MM.1S (cell line): ENCODE measurements around the gene SUPT3H.

Source experiments
- DNase-seq: peaks from one replicate; pipeline ENCODE4 v3.0.0-alpha.2; 2015
- H2AFZ ChIP-seq: fragments of 300-600 bp; sonication (generic); 2 replicates; pipeline ENCODE4 v1.6.0; 2016; ENCODE audit warnings: antibody characterized with exemption, low read length
- H3F3A ChIP-seq: fragments of 300-600 bp; sonication (generic); 2 replicates; pipeline ENCODE4 v1.6.1; 2016; ENCODE audit warnings: mild to moderate bottlenecking, antibody characterized with exemption, low read length, moderate library complexity, mixed read lengths; ENCODE audit not compliant: insufficient read depth
- H3K27ac ChIP-seq: fragments of 300-600 bp; sonication (generic); 2 replicates; pipeline ENCODE4 v1.5.1; 2016; ENCODE audit warnings: mild to moderate bottlenecking, low read length
- H3K27me3 ChIP-seq: fragments of 300-600 bp; sonication (generic); replicated peaks from 2 replicates; pipeline ENCODE4 v1.6.0; 2016; ENCODE audit warnings: low read length; ENCODE audit not compliant: insufficient read depth
- H3K36me3 ChIP-seq: fragments of 300-600 bp; sonication (generic); replicated peaks from 2 replicates; pipeline ENCODE4 v1.6.1; 2016; ENCODE audit warnings: mild to moderate bottlenecking, low read length, mixed read lengths; ENCODE audit not compliant: insufficient read depth
- H3K4me1 ChIP-seq: fragments of 300-600 bp; sonication (generic); 2 replicates; pipeline ENCODE4 v1.6.1; 2016; ENCODE audit warnings: low read length, mixed read lengths
- H3K4me2 ChIP-seq: fragments of 300-600 bp; sonication (generic); 2 replicates; pipeline ENCODE4 v1.6.0; 2016; ENCODE audit warnings: low read depth, low read length
- H3K4me3 ChIP-seq: fragments of 300-600 bp; sonication (generic); 2 replicates; pipeline ENCODE4 v1.5.1; 2016; ENCODE audit warnings: low read length, mixed read lengths
- H3K79me2 ChIP-seq: fragments of 300-600 bp; sonication (generic); 2 replicates; pipeline ENCODE4 v1.6.1; 2016; ENCODE audit warnings: mixed run types, low read length, mixed read lengths
- H3K9ac ChIP-seq: fragments of 300-600 bp; sonication (generic); 2 replicates; pipeline ENCODE4 v1.6.1; 2016; ENCODE audit warnings: low read length, mixed read lengths
- H3K9me2 ChIP-seq: fragments of 300-600 bp; sonication (generic); replicated peaks from 2 replicates; pipeline ENCODE4 v1.6.1; 2016; ENCODE audit warnings: mild to moderate bottlenecking, low read length, mixed read lengths; ENCODE audit not compliant: insufficient read depth
- H3K9me3 ChIP-seq: fragments of 300-600 bp; sonication (generic); replicated peaks from 2 replicates; pipeline ENCODE4 v1.6.1; 2016; ENCODE audit warnings: mild to moderate bottlenecking, low read length, mixed read lengths; ENCODE audit not compliant: insufficient read depth
- H4K20me1 ChIP-seq: fragments of 300-600 bp; sonication (generic); 2 replicates; pipeline ENCODE4 v1.6.1; 2016; ENCODE audit warnings: mild to moderate bottlenecking, low read length, moderate library complexity, mixed read lengths; ENCODE audit not compliant: insufficient read depth
- EZH2 ChIP-seq: fragments of 300-600 bp; sonication (generic); optimal IDR thresholded peaks from 2 replicates; pipeline ENCODE3; 2017; ENCODE audit warnings: low read depth, mild to moderate bottlenecking, antibody characterized with exemption, low read length, mixed read lengths
- EZH2phosphoT487 ChIP-seq: fragments of 300-600 bp; sonication (generic); IDR thresholded peaks from 2 replicates; pipeline ENCODE4 v1.6.1; 2018; ENCODE audit warnings: antibody characterized with exemption, low read length
- TF ChIP-seq, protein P1 (sequence below): fragments of 300-600 bp; sonication (generic); IDR thresholded peaks from 2 replicates; pipeline ENCODE4 v1.5.1; 2016; ENCODE audit warnings: antibody characterized with exemption, low read length, mixed read lengths

Gene SUPT3H

GRCh38 chr6:45049188-45049843, 328.4 kb downstream of the SUPT3H start:
- Histone ChIP-seq H2AFZ (no peak overlapping the region), H3K9me3 (no peaks in the 10 kb centered on the region), H3F3A (no peaks in the 10 kb centered on the region), H3K9me2 (no peaks in the 10 kb centered on the region), H3K9ac (no peak overlapping the region), H3K4me1 (peaks cover 3% of the 10 kb centered on the region), H3K4me2 (no peak overlapping the region), H3K27ac (no peak overlapping the region), H3K79me2 (no peaks in the 10 kb centered on the region), H4K20me1 (no peaks in the 10 kb centered on the region), H3K27me3 (no peaks in the 10 kb centered on the region), H3K36me3 (no peaks in the 10 kb centered on the region), H3K4me3 (no peak overlapping the region)
- no peak for DNase-seq
- TF ChIP-seq EZH2, result no peak
- no peak for TF ChIP-seq EZH2phosphoT487
- TF ChIP-seq, protein P1, sequence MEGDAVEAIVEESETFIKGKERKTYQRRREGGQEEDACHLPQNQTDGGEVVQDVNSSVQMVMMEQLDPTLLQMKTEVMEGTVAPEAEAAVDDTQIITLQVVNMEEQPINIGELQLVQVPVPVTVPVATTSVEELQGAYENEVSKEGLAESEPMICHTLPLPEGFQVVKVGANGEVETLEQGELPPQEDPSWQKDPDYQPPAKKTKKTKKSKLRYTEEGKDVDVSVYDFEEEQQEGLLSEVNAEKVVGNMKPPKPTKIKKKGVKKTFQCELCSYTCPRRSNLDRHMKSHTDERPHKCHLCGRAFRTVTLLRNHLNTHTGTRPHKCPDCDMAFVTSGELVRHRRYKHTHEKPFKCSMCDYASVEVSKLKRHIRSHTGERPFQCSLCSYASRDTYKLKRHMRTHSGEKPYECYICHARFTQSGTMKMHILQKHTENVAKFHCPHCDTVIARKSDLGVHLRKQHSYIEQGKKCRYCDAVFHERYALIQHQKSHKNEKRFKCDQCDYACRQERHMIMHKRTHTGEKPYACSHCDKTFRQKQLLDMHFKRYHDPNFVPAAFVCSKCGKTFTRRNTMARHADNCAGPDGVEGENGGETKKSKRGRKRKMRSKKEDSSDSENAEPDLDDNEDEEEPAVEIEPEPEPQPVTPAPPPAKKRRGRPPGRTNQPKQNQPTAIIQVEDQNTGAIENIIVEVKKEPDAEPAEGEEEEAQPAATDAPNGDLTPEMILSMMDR, result no peak

DNA sequence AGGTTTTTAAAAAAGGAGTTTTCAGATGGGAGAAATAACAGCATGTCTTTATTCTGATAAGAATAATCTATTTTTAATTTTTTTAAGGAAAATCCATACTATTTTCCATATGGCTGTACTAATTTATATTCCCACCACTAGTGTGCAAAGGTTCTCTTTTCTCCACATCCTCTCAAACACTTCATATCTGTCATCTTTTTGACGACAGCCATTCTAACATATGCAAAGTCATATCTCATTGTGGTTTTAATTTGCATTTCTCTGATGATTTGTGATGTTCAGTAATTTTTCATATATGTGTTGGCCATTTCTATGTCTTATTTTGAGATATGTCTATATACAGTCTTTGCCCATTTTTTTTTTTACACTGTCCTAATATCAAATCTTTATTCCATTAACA, 330.2 kb downstream of the SUPT3H start:
- TF ChIP-seq, protein P1, result no peak
- TF ChIP-seq EZH2phosphoT487 (no peak), EZH2 (no peak)
- H3K4me1 ChIP-seq, result peaks cover 8% of the 10 kb centered on the region

GRCh38 chr6:45045253-45045601, 332.5 kb downstream of the SUPT3H start:
- Histone ChIP-seq H2AFZ (no peak overlapping the region), H4K20me1 (no peaks in the 10 kb centered on the region), H3K4me1 (peaks cover 8% of the 10 kb centered on the region), H3K27ac (no peak overlapping the region), H3K4me3 (no peak overlapping the region), H3K9me3 (no peaks in the 10 kb centered on the region), H3K79me2 (no peaks in the 10 kb centered on the region), H3K4me2 (no peak overlapping the region), H3K9ac (no peak overlapping the region), H3K27me3 (no peaks in the 10 kb centered on the region), H3F3A (no peaks in the 10 kb centered on the region), H3K36me3 (no peaks in the 10 kb centered on the region), H3K9me2 (no peaks in the 10 kb centered on the region)
- TF ChIP-seq, protein P1, result no peak
- TF ChIP-seq EZH2phosphoT487, result no peak
- no peak for TF ChIP-seq EZH2
- no peak for DNase-seq

More for the DNA sequence above, 330.2 kb downstream of the SUPT3H start:
- Histone ChIP-seq H3K4me2 (no peak overlapping the region), H3K36me3 (no peaks in the 10 kb centered on the region), H3K4me3 (no peak overlapping the region), H3K27ac (no peak overlapping the region), H2AFZ (no peak overlapping the region), H3F3A (no peaks in the 10 kb centered on the region), H3K27me3 (no peaks in the 10 kb centered on the region), H3K9me3 (no peaks in the 10 kb centered on the region), H3K9me2 (no peaks in the 10 kb centered on the region), H3K9ac (no peak overlapping the region), H4K20me1 (no peaks in the 10 kb centered on the region), H3K79me2 (no peaks in the 10 kb centered on the region)
- DNase-seq, result no peak
